Hepatocyte (in vitro differentiated cells): ENCODE data around the gene POLDIP2. TPM values are rescaled to one million over a fixed set of nuclear protein-coding genes. Genes with fewer than 3 reads are reported as not detected.

Experiments
- DNase-seq: peaks from one replicate; pipeline ENCODE4 v3.0.0-alpha.2; 2016; ENCODE audit warnings: low spot score
- H2AFZ ChIP-seq: fragments of 200-600 bp; sonication (generic); 2 replicates; pipeline ENCODE4 v1.6.0; 2016; ENCODE audit warnings: antibody characterized with exemption, mild to moderate bottlenecking
- H3K27ac ChIP-seq: fragments of 200-600 bp; sonication (generic); 2 replicates; pipeline ENCODE4 v1.5.1; 2016; ENCODE audit warnings: mild to moderate bottlenecking
- H3K27me3 ChIP-seq: fragments of 200-600 bp; sonication (generic); 2 replicates; pipeline ENCODE4 v1.6.1; 2016
- H3K36me3 ChIP-seq: fragments of 200-600 bp; sonication (generic); replicated peaks from 2 replicates; pipeline ENCODE4 v1.5.1; 2016; ENCODE audit warnings: low read depth; ENCODE audit not compliant: insufficient read depth
- H3K4me1 ChIP-seq: fragments of 200-600 bp; sonication (generic); 2 replicates; pipeline ENCODE4 v1.5.1; 2016; ENCODE audit warnings: mild to moderate bottlenecking, moderate library complexity; ENCODE audit not compliant: insufficient read depth
- H3K4me2 ChIP-seq: fragments of 200-600 bp; sonication (generic); 2 replicates; pipeline ENCODE4 v1.6.0; 2016
- H3K4me3 ChIP-seq: fragments of 200-600 bp; sonication (generic); 2 replicates; pipeline ENCODE4 v1.5.1; 2016; ENCODE audit warnings: mild to moderate bottlenecking
- H3K79me2 ChIP-seq: fragments of 200-600 bp; sonication (generic); 2 replicates; pipeline ENCODE4 v1.6.0; 2017; ENCODE audit warnings: mild to moderate bottlenecking
- H3K9me2 ChIP-seq: fragments of 200-600 bp; sonication (generic); replicated peaks from 2 replicates; pipeline ENCODE4 v1.6.0; 2017; ENCODE audit warnings: mild to moderate bottlenecking; ENCODE audit not compliant: insufficient read depth
- H3K9me3 ChIP-seq: fragments of 200-600 bp; sonication (generic); 2 replicates; pipeline ENCODE4 v1.5.1; 2016; ENCODE audit warnings: low read depth, mild to moderate bottlenecking
- H4K20me1 ChIP-seq: fragments of 200-600 bp; sonication (generic); 2 replicates; pipeline ENCODE4 v1.6.0; 2016; ENCODE audit warnings: mild to moderate bottlenecking; ENCODE audit not compliant: insufficient read depth, poor library complexity, severe bottlenecking
- EZH2 ChIP-seq: fragments of 200-600 bp; sonication (generic); IDR thresholded peaks from 2 replicates; pipeline ENCODE4 v1.6.1; 2016; ENCODE audit warnings: antibody characterized with exemption, mild to moderate bottlenecking, borderline replicate concordance
- EZH2phosphoT487 ChIP-seq: fragments of 200-600 bp; sonication (generic); IDR thresholded peaks from one replicate; pipeline ENCODE4 v1.6.1; 2018; ENCODE audit warnings: antibody characterized with exemption, mild to moderate bottlenecking, low read depth, moderate library complexity; ENCODE audit not compliant: unreplicated experiment, severe bottlenecking
- WGBS: methylation state at CpG from one replicate; pipeline ENCODE4 v1.1.6; 2016; ENCODE audit warnings: low lambda C conversion rate; ENCODE audit errors: missing lambda C conversion rate; 5-methylcytosine and 5-hydroxymethylcytosine counted together
- polyA plus RNA-seq: library from polyadenylated mRNA; unstranded; fragments of >200 nt; fragmentation: Nextera tagmentation; extraction: Ambion mirVana; gene quantifications from 2 replicates; pipeline ENCODE4 v1.2.1, GENCODE V29; 2016
- total RNA-seq: library from RNA; depleted of rRNA; stranded (reverse); fragments of >200 nt; gene quantifications from 2 replicates; pipeline ENCODE4 v1.2.3, GENCODE V29; 2014
- TF ChIP-seq, protein P1 (sequence below): fragments of 200-600 bp; sonication (generic); IDR thresholded peaks from 2 replicates; pipeline ENCODE4 v1.5.1; 2016; ENCODE audit warnings: antibody characterized with exemption, mild to moderate bottlenecking; ENCODE audit not compliant: poor library complexity

Gene POLDIP2
- total and polyA plus RNA-seq, 2 experiments from 2014 or later: 82.9 to 122 TPM

- no peak for TF ChIP-seq EZH2
- TF ChIP-seq, protein P1, sequence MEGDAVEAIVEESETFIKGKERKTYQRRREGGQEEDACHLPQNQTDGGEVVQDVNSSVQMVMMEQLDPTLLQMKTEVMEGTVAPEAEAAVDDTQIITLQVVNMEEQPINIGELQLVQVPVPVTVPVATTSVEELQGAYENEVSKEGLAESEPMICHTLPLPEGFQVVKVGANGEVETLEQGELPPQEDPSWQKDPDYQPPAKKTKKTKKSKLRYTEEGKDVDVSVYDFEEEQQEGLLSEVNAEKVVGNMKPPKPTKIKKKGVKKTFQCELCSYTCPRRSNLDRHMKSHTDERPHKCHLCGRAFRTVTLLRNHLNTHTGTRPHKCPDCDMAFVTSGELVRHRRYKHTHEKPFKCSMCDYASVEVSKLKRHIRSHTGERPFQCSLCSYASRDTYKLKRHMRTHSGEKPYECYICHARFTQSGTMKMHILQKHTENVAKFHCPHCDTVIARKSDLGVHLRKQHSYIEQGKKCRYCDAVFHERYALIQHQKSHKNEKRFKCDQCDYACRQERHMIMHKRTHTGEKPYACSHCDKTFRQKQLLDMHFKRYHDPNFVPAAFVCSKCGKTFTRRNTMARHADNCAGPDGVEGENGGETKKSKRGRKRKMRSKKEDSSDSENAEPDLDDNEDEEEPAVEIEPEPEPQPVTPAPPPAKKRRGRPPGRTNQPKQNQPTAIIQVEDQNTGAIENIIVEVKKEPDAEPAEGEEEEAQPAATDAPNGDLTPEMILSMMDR: no peak
- TF ChIP-seq EZH2phosphoT487: no peak
- Histone ChIP-seq H3K4me2 (no peak overlapping the region), H4K20me1 (peaks cover 7% of the 10 kb centered on the region), H3K27ac (no peak overlapping the region), H3K9me3 (no peaks in the 10 kb centered on the region), H3K9me2 (no peaks in the 10 kb centered on the region), H3K79me2 (peaks cover 50% of the 10 kb centered on the region), H3K4me1 (peaks cover 20% of the 10 kb centered on the region), H3K27me3 (no peaks in the 10 kb centered on the region), H3K36me3 (no peaks in the 10 kb centered on the region), H2AFZ (no peak overlapping the region), H3K4me3 (no peak overlapping the region)
- DNase-seq: no peak
- WGBS: 79% methylated on average over 1 of the region's 1 CpG
Observed at GRCh38 chr17:28333083-28333746, 24.1 kb downstream of the POLDIP2 start.

DNA sequence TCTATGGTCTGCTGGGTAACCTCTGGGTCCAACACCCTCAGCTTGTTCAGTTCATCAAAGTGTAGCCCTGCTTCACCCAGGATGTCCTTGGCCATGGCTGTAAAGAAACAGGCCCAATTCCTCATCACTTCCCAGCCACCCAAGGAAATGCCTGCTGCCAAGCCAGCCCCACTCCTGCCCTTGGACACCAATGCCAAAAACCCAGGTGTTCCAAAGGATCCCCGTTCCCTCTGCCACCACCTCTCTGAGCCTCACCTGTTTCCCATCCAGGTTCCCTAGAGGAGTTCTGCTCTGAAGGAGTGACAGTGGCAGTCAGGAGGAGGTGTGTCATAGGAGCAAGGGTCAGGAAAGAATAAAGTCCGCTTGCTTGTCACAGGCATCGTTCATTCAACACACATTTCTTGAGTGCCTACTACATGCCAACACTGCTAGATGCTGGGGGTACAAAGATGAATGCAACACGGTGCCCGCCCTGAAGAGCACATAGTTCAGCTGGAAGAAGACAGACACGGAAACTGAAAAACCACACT lies 25.4 kb downstream of the POLDIP2 start:
- H2AFZ ChIP-seq: no peak overlapping the region
- TF ChIP-seq, protein P1: no peak
- TF ChIP-seq EZH2: no peak
- no peak for TF ChIP-seq EZH2phosphoT487
- peaks cover 37% of the 10 kb centered on the region for H3K79me2 ChIP-seq
- no peaks in the 10 kb centered on the region for H4K20me1 ChIP-seq
- H3K27me3 ChIP-seq: no peaks in the 10 kb centered on the region
- no peaks in the 10 kb centered on the region for H3K9me3 ChIP-seq
- no peak overlapping the region for H3K4me2 ChIP-seq
- peaks cover 18% of the 10 kb centered on the region for H3K4me1 ChIP-seq
- H3K27ac ChIP-seq: peak overlapping the region; percentile 44
- H3K4me3 ChIP-seq: no peak overlapping the region
- no peaks in the 10 kb centered on the region for H3K36me3 ChIP-seq
- DNase-seq: no peak
- H3K9me2 ChIP-seq: no peaks in the 10 kb centered on the region
- 92% methylated on average over 6 of the region's 6 CpGs for WGBS

DNA sequence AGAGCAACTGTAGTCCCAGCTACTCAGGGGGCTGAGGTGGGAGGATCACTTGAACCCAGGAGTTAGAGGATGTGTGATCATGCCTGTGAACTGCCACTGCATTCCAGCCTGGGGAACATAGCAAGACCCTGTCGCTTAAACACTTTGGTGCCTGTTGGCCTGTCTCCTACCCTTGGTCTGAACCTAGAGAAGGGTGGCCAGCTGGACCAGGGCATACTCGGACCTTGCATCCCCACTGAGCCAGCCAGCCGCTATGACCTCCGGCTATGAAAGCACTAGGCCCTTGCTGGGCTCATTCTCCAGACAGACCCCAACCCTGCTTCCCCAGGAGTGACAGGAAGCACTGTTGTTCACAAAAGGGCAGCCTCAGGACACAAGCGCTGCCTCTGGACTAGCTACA lies 26.7 kb downstream of the POLDIP2 start:
- Histone ChIP-seq H3K9me3 (no peaks in the 10 kb centered on the region), H3K79me2 (peaks cover 35% of the 10 kb centered on the region), H3K36me3 (no peaks in the 10 kb centered on the region), H3K4me3 (no peak overlapping the region), H2AFZ (no peak overlapping the region), H3K4me1 (peaks cover 13% of the 10 kb centered on the region), H3K9me2 (no peaks in the 10 kb centered on the region), H4K20me1 (no peaks in the 10 kb centered on the region), H3K4me2 (no peak overlapping the region), H3K27me3 (no peaks in the 10 kb centered on the region), H3K27ac (no peak overlapping the region)
- DNase-seq: no peak
- WGBS: 98% methylated on average over 5 of the region's 5 CpGs
- TF ChIP-seq EZH2phosphoT487: no peak
- TF ChIP-seq, protein P1: no peak
- no peak for TF ChIP-seq EZH2
